Activated T-helper 9 cell treated with anti-CD3 and anti-CD28 coated beads, Interleukin-2, amount 50 U/mL, for 16 hours (primary cell): ENCODE results near the gene ARHGEF10L.

Experiments
- DNase-seq: peaks from one replicate; pipeline ENCODE4 v3.0.0-alpha.2; 2020; ENCODE audit warnings: low read depth

The ARHGEF10L gene

GRCh38 chr1:17632541-17633184 is 93.2 kb downstream of the ARHGEF10L start:
- no peak for DNase-seq

DNA sequence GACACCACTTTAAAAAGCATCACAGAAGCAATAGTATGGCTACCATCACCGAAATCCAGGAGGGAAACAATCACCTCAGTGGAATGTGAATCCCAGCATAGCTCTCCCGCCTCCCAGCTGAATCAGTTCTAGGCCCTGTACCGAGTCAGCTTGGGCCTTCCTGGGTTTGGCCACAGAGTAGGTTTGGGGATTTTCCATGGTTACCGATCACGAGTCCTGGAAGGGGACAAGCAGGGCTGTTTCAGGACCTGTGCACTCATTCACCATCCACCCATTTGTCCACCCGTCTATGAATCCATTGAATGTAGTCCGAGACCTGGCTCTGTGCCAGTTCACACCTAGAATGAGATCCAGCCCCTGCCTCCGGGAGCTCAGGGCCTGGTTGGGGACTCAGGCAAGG is 94.2 kb downstream of the ARHGEF10L start:
- DNase-seq = no peak

- no peak for DNase-seq
These were observed 95.8 kb downstream of the ARHGEF10L start for GRCh38 chr1:17635276-17635675.

DNA sequence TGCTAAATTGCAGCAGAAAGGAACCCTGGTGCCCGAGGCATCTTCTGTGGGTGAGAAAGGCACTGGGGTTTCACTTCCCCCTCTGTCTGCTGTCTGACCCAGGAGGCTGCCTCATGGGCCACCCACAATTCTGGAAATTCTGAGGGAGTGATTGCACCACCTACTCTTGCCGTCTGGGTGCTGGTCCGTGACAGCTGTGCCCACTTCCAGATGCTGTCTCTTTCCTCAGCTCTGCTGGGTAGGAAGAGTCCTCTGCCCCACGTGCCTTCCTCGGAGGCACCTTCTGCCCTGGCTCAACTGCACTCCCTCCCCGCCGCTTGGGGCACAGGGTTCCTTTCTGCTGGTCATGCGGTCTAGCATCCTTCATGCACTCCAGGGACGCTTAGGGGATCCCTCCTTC is 96.3 kb downstream of the ARHGEF10L start:
- DNase-seq = no peak

DNA sequence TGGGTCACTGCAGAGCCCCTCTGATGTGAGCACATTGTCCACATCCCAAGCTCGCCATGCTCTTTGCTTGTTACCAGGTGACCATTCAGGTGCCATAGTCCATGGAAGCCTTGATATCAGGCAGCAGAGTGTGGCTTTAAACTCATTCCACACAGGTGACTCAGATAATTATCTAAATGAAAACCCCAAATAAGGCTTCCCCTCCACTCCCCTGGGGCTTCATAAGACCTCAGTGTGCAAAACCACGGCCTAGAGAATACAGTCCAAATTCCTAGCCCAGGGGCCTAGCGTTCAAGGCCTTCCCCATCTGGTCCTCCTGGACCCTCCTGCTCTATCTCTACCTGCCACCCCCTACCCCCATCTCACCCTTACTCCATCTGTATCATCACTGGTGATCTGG is 97.1 kb downstream of the ARHGEF10L start:
- no peak for DNase-seq

DNA sequence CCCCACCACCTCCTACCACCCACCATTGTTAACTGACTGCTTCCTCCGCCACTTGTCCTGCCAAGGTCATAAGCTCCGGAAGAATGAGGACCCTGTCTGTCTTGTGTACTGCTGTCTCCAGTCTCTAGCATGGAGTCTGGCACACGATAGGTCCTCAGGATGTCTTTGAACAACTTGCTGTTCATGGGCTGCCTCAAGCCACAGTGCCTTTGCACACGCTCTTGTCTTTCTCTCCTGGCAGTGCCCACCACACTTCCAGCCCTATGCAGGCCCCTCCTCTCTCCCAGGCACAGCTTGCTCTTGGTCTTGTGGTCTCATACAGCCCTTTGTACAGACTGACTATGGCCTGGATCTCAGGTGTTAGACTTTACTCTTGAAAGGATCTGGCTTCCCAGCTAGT is 97.6 kb downstream of the ARHGEF10L start:
- DNase-seq = no peak

GRCh38 chr1:17639703-17640340 is 100.3 kb downstream of the ARHGEF10L start:
- DNase-seq = no peak

DNA sequence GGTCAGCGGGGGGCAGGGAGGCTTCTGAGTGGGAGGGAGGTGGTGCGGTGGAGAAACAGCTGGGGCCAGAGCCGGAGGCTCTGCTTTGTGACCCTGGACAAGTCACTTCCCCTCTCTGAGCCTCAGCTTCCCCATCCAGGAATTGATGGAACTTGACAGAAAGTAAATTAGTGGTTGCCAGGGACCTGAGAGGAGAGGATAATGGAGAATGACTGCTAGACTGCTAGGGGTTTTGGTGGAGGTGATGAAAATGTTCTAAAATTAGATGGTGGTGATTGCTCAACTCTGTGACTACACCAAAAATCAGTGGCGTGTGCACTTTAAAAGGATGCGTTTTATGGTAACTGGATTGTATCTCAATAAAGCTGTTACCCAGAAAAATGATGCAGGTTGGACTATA is 100.9 kb downstream of the ARHGEF10L start:
- DNase-seq = no peak

DNA sequence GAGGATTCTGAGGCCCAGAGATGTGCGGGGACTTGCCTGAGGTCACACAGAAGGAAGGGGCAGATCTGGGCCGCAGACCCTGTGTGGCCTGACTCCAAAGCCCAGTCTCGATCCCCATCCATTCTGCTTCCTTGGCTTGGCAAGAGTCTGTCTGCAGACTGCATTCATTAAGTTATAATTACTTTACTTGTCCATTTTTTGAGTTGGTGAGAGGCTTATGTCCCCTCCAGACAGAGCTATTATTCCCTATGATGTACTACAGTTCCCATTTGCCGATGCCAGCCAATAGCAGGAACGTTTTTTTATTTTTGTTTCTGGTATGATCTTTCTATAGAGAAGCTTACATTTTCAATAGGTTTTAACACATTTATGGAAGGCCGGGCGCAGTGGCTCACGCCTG is 101.5 kb downstream of the ARHGEF10L start:
- no peak for DNase-seq

DNA sequence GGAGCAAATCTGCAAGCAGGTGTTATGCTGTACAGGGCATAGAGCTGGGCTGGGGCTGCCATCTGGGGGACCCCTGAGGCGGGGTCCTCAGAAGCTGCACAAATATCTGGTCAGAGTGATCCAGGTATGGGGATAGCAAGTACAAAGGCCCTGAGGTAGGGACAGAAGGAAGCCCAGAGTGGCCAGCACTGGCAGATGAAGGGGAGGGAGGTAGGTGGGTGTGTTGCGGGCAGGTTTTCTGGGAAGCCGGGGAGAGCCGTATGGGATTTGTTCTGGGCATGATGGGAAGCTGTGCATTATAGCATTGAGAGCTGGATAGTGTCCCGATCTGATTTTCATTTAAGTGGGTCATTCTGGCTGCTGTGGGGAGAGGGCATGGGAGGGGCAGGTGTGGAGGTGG is 102.7 kb downstream of the ARHGEF10L start:
- no peak for DNase-seq

DNA sequence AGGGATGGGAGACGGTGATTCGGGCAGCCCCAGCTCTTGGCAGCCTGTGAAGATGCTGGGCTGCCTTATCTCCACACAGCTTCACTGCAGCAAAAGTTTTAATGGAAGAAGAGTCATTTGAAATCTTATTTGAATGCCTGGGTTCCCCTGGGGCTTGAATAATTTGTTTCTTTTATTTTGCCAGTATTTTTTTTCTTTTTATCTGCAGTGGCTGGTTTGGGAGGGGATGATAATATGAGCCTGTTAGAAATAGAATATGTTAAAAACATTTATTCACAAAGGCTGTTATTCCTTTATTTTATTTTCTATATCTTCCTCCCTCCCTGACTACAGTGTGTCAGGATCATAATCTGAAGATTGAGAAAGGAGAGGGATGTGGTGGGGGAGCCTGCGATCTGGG is 103.4 kb downstream of the ARHGEF10L start:
- DNase-seq = no peak

GRCh38 chr1:17643861-17644703 is 104.6 kb downstream of the ARHGEF10L start:
- no peak for DNase-seq

- no peak for DNase-seq
These were observed 105.8 kb downstream of the ARHGEF10L start for GRCh38 chr1:17645068-17645911.

DNA sequence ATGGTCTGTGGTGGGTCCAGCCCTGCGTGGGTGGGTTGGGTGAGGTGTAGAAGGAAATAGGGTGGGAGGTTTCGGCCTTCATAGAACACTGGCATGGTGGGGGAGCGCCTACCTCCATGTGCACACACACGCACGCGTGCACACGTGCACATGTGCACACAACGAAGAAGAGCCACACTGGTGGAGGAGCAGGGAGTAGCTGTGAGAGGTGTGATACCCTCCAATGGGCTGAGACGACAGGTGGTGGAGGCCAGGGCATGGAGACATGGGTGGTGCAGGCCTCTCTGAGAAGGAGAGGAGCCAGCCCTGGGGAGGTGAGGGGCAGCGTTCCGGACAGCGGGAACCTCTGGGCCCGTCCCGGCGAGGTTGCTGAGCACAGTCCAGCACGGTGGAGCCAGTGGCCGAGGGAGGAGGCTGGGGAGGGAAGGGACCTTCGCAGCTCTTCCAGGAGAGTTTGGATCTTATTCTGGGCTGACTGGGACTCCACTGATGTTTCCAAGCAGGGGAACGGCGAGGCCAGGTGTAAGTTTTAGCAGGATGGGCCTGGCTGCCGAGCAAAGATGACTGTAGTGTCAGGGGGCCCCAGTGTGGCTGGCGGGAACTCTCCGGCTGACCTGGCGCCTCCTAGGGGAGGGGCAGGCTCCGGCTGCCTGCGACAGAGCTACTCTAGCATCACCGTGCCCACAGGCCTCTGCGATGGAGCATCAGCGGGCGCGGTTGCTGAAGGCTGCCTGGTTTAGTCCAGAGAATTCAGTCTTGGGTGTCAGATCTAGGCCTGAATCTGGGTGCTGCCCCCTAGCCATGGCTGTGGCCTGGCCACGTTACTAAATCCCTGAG is 107.2 kb downstream of the ARHGEF10L start:
- no peak for DNase-seq

GRCh38 chr1:17648457-17649145 is 109.1 kb downstream of the ARHGEF10L start:
- no peak for DNase-seq

DNA sequence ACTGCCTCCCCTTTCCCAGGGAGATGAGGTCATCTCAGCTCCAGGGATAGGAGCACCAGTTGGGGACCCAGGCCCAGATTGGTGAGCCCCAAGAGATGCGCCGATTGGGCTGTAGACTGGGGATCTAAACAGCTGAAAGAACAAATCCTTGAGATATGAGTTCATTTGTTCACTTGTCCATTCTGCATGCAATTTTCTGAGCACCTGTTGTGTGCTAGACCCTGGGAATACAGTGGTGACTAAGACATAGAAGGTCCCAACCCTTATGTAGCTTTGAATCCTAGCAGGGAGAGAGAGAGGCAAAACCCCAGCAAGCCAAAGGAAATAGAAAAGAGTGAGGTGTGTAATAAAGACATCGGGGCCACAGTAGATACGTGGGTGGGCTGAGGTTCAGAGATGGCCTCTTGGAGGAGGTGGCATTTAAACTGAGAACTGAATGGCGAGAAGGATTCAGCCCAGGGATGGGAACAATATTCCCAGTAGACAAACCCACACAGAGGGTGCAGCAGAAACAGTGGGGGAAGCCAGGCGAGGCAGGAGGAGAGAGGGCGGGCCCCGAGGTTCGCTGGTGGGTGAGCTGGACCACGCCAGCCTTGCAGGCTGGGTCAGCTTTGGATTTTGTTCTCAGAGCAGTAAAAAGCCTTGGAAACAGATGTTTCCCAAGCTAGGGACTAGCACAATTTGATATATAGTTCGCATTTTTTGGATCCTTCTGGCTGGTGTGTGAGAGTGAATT is 110.0 kb downstream of the ARHGEF10L start:
- no peak for DNase-seq

- no peak for DNase-seq
These were observed 113.8 kb downstream of the ARHGEF10L start for GRCh38 chr1:17653276-17653675.

GRCh38 chr1:17653728-17654351 is 114.3 kb downstream of the ARHGEF10L start:
- no peak for DNase-seq

DNA sequence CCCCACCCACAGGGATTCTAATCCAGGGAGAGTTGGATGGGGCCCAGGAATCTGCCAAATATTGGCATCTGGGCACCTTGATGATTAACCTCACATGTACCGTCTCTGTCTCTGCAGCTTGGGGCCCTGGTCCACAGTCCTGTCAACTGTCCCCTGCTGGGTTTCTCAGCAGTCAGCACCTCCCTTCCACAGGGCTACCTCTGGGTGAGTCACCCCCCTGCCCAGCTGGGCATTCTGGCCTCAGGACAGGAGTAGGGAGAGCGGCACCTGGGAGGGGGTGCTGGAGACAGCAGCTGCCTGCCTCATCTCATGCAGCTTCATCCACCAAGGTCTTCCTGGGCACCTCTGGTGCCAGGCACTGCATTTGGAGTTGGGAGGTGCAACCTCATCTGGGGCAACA is 115.0 kb downstream of the ARHGEF10L start:
- no peak for DNase-seq

- no peak for DNase-seq
These were observed 115.7 kb downstream of the ARHGEF10L start for GRCh38 chr1:17655169-17655568.
